Ovary (tissue), 3 donors: ENCODE results near the gene SAMD4A.

Experiments used
- CTCF ChIP-seq, 3 donors: fragments of 450-650 bp in 2 of 3; fragments of 200-600 bp in 1 of 3; IDR thresholded peaks; one replicate each; pipeline versions ENCODE4 v1.5.1 to v1.8.0; 2016 to 2022; ENCODE audit warnings: antibody characterized with exemption in 3 of 3, mild to moderate bottlenecking in 1 of 3
- EP300 ChIP-seq: sonication (generic); formaldehyde crosslinking; IDR thresholded peaks from one replicate; pipeline ENCODE4 v1.6.1; 2017; ENCODE audit warnings: antibody characterized with exemption
- POLR2A ChIP-seq: fragments of 450-650 bp; IDR thresholded peaks from one replicate; pipeline ENCODE4 v1.6.1; 2017; ENCODE audit warnings: antibody characterized with exemption, mild to moderate bottlenecking, moderate library complexity
- donor health status: DM: no; HTN: no; CAD: no.

- TF ChIP-seq POLR2A (no peak), CTCF (IDR thresholded peaks at IDR 0.05) (no peak), EP300 (no peak)
Measured at GRCh38 chr14:54665946-54666345, 99.0 kb downstream of the SAMD4A start.
